Gastroesophageal sphincter (tissue), 3 donors: ENCODE results near the gene TP73.

Experiments
- CTCF ChIP-seq, 4 experiments: fragments of 200-600 bp in 2 of 4; fragments of 450-650 bp in 2 of 4; sonication (generic) in 1 of 4; IDR thresholded peaks; one replicate each; pipeline ENCODE4 v1.5.1; 2017 to 2019; ENCODE audit warnings: antibody characterized with exemption in 4 of 4, mild to moderate bottlenecking in 2 of 4, moderate library complexity in 2 of 4
- POLR2A ChIP-seq, 2 donors: fragments of 450-650 bp; IDR thresholded peaks; one replicate each; pipeline ENCODE4 v1.6.1; 2017; ENCODE audit warnings: antibody characterized with exemption in 2 of 2, mild to moderate bottlenecking in 2 of 2, moderate library complexity in 1 of 2

DNA sequence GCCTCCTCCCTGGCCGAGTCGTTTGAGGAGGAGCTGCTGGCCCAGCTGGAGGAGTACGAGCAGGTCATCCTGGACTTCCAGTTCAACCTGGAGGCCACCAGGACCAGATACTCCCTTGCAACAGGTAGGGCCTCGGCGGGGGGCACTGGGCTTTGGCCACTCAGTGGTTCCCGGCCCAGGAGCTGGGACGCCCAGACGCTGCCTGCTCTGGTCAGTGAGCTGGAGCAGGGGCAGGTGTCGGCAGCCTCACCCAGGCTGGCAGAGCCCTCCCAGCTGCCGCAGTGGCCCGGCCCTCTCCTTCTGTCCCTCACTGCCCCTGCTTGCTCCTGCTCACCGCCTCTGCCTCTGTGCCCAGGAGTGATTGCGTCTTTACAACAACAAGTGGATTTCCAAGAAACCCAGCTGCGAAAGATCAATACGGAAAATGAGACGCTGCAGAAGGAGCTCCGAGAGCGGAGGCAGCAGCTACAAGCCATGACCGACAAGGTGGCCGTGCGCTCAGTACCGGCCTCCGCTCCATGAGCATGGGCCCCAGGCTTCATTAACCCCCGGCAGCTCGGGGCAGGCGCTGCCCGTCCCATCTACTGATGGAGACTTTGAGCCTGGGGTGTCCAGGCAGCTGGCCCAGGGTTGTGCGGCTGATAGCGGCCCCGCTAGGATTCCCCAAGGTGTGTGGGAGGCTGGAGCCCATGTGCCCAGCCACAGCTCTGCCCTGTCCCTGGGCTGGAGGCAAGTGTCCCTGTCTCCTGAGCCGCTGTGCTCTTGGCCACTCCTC, 111.2 kb downstream of the TP73 start:
- TF ChIP-seq POLR2A (IDR thresholded peaks at IDR 0.05), result no peak
- no peak for TF ChIP-seq CTCF (IDR thresholded peaks at IDR 0.05)
